ENCODE data around the gene TMEM165.

TMEM165 gene

DNA sequence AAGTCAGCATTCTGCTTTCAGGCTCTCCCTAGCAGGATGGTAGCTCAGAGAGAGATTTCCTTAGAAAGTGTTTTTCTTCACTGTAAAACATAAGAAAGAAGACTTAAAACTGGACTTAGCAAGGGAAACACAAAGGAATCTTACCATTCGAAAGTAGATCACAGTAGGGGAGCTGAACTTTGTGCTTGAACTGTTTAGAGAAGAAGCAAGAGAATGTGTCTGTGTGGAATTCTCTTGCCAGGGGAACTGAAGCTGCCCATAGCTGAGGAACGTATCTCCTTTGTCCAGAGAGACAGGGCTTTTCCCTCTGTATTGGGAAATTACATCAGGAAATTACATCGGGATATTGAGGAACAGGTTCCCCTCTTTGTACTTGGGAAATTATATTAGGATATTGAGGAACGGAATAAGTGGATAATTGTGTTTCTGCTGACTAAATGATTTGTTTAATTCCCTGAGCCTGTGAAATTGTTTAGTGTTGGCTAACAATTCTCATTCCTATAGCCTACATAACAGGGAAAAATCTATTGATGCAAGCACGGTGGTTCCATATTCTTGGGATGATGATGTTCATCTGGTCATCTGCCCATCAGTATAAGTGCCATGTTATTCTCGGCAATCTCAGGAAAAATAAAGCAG, 28.6 kb upstream of the TMEM165 start:
- no peak for DNase-seq (ENCODE audit: low read depth)

DNA sequence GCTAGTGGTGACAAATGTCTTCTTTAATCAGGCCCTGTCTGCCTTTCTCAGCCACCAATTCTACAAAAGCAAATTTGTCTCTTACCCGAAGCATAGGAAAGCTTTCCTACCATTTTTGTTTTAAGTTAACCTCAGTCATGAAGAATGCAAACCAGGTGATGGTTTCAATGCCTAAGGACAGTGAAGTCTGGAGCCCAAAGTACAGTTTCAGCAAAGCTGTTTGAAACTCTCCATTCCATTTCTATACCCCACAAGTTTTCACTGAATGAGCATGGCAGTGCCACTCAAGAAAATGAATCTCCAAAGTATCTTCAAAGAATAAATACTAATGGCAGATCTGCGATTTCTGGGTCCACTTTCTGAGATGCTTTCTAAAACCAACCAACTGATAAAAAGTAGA, 25.8 kb upstream of the TMEM165 start:
- no peak for DNase-seq (ENCODE audit: low read depth)

DNA sequence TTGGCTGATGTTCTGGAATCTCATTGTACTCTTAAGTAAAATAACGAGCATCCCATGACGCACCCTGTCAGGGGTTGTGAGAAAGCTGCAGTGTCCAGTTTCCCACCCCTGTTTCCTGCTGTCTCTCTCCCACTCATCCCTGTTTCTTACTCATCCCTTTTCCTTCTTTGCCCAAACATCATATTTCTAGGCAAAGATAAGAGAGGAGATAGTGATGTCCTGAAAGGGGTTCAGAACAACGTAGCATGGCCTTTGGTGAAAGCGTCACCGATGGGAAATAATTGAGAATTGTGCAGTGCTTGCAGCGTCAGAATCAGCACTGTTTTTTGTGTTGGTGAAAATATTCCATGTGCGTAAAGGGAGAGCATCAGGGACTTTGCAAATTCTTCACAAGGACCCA, 23.5 kb upstream of the TMEM165 start:
- no peak for DNase-seq (ENCODE audit: low read depth)

DNA sequence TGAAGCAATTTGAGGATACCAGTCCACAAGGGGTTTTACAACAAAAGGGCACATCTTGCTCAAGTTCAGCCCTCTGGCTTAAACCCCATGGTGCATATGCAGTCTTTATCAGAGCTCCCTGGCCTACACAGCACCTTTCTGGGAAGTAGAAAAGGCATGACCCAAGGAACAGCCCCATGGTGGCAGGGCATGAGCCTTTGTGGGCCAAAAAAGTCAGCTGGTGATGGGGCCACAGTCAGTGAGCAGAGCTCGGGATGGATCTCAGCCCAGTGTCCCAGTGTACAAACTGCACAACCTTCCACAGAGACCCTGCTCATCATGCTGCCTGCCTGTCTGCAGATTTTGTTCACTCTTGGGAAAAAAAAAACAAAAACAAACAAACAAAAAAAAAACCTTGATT, 22.3 kb upstream of the TMEM165 start:
- DNase-seq (ENCODE audit: low read depth): no peak

DNA sequence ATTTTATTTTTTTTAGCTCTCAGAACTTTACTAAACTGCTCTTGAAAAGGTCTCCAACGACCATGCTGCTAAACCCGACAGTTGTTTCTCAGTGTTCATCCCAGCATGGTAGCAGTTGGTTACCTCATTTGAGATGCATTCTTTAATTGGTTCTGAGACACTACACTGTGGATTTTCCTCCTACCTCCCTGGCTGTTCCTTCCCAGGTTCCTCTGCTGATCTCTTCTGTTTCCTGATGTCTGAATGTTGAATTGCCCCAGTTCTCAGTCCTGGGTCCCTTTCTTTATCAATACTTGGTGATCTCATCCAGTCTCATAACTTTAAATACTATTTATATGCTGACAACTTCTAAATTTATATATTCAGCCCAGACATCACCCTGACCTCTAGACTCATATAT, 19.1 kb upstream of the TMEM165 start:
- DNase-seq (ENCODE audit: low read depth): no peak

DNA sequence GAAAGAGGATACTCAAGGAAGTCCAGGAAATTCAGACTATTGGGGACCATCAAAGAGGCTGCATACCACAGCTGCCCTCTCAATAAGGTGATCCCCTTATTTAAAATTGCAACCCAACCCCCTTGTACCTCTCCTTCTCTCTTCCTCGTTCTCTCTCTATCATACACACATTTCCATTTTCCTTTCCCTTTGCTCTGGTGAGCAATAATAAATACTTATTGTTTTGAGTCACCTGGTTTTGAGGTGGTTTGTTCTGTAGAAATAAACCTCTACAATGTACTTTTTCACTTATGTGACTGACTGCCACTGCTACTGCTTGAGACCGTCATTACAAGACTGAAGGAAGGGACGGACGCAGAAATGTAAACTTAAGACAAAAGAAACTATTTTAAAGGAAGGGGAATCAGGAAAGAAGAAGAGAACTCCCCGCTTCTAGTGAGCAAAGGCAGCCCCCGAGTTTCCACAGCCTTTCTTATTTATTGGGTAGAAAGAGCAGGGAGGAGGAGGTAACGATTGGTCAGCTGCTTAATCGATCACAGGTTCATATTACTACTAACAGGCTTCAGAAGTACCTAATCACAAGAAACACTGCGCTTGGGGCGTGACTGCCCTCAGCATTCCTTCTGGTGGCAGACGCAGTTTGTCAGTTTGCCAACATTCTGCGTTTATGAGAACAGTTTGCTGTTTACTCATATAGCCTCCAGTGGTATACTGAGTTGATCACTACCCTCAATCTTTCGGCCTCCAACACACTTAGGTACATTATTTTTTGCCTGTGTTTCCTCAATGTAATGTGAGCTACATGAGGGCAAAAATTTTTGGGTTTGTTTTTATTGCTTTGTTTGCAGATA, 16.9 kb upstream of the TMEM165 start:
- DNase-seq (ENCODE audit: low read depth): no peak

DNA sequence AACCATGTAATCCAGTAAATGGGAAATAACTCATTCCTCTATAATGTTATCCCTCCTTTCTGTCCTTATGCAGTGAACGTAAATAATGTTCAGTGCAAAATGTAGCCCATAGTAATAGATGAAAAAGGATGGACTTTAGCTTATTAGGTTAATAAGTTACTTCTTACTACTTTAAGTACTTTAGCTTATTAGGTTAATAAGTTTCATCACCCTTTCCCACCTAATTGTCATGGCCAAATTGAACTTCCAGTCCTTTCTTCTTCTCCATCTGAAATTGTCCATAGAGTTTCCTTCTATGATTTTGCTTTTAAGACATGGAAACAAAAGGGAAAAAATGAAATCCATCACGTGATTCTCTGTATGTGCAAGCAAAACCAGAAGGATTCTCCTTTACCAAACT, 15.2 kb upstream of the TMEM165 start:
- DNase-seq (ENCODE audit: low read depth): no peak

DNA sequence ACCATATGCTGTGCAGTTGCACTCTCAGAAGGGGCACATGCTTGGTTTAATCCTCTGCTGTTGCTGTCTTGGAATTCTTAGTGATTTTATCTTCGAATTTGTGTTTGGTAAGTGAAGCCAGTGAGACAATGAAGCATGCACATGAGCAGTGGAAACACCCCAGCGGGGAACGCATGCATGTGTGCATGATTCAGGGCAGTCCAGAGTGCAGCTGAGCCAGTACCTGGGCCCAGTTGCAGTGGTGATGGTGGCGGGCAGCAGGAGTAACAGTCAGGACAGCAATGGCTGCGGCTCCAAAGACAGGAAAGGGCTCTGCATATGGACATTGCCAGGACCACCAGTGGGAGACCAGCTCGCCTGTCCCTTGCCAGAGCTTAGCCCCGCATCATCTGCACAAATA, 14.3 kb upstream of the TMEM165 start:
- no peak for DNase-seq (ENCODE audit: low read depth)

DNA sequence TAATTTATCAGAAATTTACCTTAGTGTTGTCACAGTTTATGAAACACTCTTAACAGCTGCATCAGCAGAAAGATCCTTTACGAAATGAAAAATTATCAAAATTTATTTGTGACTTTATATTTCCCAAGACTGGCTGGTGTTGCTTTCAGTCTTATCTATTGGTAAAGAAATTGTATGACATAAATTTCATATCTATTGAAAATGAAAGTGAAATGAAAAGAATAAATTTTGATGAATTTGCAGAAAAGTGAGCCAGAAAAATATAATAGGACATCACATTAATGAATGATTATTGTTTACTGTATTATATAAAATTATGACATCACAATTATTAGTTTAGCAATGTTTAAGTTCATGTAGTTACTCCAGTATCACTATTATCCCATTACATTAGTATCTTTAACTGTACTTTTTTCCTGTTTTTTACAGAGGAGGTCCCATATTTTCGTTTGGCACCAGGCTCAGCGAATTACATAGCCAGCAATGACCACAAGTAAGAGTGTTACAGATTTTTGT, 13.2 kb upstream of the TMEM165 start:
- no peak for DNase-seq (ENCODE audit: low read depth)

DNA sequence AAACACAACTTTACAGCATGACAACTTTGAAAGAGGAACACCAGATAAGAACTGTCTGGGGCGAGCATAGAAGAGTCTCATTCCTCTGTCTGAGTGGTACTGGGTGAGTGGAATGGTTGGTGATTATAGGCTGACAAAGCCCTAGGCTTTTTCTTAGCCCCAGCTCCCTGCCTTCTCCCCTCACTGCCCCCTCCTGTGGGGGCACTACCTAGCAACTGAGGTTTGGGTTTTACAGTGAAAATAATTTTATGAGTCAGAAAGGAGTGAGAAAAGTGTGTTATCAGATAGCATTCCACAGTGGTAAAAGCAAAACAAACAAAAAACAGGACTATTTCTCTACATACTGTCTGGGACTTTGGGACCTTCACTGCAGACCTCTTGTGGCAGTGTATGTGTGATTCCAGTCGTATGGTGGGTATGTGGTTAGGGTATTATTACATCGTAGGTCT, 10.5 kb upstream of the TMEM165 start:
- no peak for DNase-seq (ENCODE audit: low read depth)

DNA sequence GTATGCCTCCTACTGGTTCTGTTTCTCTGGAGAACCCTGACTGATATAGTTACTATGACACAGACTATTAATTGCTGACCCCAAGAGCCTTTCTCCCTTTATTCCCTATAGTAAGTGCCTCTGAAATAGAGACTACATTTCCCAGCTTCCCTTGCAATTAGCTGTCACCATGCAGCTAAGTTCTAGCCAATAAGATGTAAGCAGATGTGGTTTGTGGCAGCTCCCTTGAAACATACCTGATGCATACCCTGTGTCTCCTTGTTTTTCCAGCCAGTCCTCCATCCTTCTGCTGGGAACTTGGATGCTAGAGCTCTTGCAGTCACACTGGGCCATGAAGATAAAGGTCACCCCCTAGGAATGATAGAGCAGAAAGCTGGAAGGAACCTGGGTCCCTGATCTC, 9.7 kb upstream of the TMEM165 start:
- DNase-seq (ENCODE audit: low read depth): no peak

DNA sequence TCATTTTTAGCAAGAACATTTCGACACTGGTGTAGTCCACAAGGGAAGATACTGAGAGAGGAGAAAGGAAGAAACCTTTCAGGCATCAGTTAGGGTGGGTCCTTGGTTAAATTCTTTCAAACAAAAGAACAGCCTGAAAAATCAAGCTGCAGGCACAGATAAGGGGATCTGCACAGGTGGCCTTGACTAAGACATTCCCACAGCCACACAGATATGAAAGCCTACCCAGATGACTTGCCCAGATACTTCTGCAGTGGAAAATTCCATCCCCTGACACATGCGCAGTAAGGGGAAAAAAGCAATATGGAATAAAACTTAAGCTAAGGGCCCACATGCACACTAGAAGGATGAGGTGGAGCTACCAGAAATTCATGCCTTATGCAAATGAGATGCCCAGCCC, 8.9 kb upstream of the TMEM165 start:
- DNase-seq (ENCODE audit: low read depth): no peak

DNA sequence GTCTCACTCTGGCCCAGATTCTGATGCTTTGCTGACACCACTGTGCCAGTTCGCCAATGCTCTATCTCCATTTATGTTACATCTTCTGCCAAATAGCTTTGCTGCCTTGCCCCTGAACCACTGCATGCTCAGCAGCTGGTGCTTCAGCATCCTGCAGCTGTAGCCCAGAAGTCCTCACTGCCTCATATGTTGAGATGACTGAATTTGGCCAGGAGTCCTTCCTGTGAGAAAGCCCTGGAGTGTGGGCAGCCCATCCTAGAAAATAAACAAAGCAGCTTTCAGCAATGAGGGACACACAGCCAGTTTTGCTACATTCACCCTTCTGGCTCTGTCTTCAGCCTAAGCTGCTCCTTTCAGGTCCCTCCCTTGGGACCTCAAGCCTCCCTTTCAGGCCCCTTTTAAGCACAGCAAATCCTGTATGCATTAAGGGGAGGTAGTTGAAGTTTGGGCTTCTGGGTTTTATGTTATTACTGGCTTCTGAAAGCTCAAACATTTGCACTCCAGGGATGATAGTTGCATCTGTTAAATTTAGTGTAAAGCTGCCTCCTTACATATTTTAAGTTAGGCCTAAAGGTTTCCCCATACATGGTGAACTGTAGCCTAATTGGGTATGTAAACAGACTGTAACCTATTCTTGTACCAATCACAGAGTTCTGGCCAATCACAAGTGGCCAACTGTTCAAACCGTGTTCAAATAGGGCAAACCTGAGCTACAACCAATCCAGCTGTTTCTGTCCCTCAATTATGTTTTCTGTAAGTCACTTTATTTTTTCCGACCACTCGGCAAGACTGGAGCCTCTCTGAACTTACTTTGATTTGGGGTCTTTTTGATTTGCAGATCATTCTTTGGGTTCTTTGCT, 2.1 kb upstream of the TMEM165 start:
- DNase-seq (ENCODE audit: low read depth): no peak

DNA sequence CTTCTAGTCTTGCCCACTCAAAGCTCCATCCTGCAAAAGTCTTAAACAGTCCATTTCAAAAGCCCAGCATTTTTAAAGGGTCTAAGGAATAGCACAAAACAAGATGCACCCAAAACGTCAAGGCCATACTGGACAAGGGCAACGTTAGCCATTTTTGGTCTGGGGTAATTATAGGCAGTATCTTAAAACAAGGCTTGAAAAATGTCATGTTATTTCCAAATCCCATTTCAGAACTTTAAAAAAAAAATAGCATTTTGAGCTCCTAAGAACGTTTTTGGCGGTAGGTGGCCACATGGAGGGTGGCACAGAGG, 584 bp upstream of the TMEM165 start:
- DNase-seq (ENCODE audit: low read depth): no peak

DNA sequence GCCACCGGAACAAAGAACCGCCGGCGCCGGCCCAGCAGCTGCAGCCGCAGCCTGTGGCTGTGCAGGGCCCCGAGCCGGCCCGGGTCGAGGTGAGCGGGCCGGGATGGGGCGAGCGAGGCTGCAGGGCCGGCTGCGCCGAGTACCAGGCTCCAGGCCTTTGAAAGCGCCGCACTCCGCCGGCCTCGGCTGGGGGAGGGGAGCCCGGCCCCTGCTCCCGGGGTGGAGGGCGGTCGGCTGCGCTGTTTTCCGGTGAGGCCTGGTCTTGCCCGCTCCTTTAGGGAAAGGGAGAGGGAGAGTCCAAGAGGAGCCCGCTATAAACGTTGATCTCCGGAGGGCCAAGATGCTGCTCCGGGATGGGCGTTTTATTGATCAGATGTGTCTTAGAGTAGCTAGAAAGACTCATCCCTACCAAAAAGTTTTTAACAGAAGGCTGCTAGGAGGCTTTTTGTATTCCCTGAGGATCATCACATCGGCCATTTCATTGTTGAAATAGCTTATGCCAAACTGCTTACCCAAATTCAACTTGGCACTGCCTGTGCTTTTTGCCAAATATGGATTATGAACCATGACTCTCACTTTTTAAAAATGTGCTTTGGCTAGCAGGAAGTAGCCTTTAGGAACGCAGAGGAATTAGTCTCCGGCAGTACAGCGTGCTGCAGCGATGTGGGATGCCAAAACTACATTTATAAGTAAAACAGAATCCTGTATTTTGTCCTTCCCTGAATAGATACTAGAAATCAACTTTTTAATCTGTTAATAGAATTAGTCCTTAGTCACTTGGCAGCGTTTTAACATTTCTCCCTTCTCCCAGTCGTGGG, 760 bp downstream of the TMEM165 start:
- peak; percentile 9 for DNase-seq (ENCODE audit: low read depth)

DNA sequence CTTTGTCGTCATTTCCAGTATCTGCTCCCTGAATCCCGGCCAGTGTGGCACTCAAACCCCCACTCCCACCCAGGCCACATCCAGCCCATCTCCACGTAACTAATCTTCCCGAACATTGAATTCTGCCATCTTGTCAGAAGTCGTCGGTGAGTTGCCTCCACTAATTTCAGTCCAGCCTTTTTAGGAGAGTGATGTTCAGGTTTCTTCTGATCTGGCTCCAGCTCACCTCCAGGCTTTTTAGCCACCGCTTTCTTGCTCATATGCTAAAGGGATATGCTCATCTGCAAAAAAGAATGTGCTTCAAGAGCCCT, 1.3 kb downstream of the TMEM165 start:
- no peak for DNase-seq (ENCODE audit: low read depth)

DNA sequence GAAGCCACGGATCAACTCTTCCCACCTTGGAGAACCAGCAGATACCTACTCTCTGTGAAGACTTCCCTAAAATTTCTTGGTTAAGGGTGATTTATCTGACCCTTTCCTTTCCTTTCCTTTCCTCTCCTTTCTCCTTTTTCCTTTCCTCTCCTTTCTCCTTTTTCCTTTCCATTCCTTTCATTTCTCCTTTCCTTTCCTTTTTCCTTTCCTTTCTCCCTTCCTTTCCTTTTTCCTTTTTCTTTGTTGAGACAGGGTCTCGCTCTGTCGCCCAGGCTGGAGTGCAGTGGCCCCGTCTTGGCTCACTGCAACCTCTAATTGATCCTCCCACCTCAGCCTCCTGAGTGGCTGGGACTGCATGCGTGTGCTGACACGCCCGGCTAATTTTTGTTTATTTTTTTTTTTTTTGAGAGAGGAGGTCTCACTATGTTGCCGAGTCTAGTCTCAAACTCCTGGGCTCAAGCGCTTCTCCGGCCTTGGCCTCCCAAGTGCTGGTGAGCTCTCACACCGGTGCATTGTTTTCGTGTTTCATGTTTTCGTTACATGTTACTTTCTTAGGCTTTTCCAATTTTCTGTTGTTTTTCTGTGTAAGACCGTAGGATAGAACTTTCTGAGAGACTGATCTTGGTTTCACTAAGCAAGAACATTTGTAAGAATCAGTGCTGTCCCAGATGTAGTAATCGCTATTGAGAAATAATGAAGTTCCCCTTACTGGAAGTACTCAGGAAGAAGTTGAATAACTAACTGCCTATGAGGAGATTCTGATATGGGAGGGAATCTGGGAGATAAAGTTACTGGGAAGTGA, 2.0 kb downstream of the TMEM165 start:
- no peak for DNase-seq (ENCODE audit: low read depth)

DNA sequence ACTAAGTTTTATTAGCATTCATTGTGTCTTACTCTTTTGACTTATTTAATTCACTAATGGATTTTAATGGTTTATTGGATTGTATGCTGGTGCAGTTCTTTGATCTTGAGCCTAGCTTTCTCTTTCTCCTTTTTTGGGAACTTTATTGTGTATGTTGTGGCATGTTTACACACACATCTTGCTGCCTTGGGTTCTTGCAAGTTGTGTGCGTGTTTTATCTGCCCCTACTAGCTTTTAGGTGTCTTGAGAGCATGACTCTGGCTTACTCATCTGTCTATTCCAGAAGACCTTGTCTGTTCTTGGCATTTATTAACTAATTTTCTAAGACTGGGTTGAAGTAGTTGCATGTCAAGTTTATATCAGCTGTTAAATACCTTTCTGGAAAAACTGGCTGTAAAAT, 2.7 kb downstream of the TMEM165 start:
- DNase-seq (ENCODE audit: low read depth): no peak

DNA sequence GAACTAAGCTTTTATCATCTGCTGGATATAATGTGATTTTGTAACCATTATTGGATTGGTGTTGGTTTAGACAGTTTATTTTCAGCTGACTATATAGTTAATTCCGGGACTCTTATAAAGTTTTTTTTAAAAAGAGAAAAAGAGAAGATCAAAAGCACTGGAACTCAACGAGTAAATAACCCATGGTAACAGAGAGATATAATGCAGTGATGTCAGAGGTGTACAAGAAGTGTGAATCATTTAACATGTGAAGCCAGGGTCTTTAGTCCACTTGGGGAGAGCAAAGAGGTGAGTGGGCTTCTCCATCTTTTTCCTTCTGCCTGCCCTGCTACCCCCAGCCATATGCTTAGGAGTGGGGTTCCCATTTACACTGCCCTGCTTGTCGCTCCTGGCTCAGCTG, 3.2 kb downstream of the TMEM165 start:
- no peak for DNase-seq (ENCODE audit: low read depth)

DNA sequence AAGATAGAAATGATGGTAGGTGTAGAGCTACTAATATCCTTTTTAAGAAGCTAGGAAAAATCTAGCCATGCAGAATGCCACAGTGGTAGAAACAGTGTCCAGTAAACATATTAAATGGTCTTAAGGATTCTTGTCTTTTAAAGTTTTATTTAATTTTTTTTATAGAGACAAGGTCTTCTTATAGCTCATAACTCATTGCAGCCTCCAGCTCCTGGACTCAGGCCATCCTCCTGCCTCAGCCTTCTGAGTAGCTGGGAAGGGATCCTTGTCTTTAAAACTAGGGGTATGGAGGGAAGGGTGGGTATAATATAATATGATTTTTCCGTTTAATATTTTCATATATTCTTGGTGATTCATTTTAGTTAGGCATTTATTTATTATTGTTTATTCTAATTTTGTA, 3.8 kb downstream of the TMEM165 start:
- no peak for DNase-seq (ENCODE audit: low read depth)

DNA sequence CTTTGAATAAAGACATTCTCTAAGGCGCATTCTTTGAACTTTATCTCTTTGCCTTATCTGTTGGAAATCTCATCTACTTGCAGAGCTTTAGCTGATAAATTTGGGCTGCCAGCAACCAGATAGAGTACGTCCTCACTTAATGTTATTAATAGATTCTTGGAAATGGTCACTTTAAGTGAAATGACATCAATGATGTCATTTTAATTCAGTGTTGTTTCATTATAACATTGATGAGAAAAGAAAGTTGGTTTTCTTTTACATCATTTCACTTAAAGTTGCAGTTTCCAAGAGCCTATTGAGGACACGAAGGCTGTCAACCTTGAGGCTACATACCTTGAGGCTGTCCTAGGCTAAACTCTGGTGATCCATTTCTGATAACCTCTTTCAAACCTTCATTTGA, 9.3 kb downstream of the TMEM165 start:
- no peak for DNase-seq (ENCODE audit: low read depth)
